HG02970 (cell line): Measurements from ENCODE around the gene DSCAML1.

ENCODE experiments used
- ATAC-seq: cut with Tn5 transposase; IDR thresholded peaks from one replicate; pipeline ENCODE4 v1.9.1; 2021; ENCODE audit warnings: mild to moderate bottlenecking, moderate library complexity, moderate number of reproducible peaks; ENCODE audit not compliant: unreplicated experiment, low FRiP score

The DSCAML1 gene

GRCh38 chr11:117424781-117425180 is 372.2 kb downstream of the DSCAML1 start:
- no peak for ATAC-seq

GRCh38 chr11:117423046-117423575 is 373.9 kb downstream of the DSCAML1 start:
- ATAC-seq, result no peak

DNA sequence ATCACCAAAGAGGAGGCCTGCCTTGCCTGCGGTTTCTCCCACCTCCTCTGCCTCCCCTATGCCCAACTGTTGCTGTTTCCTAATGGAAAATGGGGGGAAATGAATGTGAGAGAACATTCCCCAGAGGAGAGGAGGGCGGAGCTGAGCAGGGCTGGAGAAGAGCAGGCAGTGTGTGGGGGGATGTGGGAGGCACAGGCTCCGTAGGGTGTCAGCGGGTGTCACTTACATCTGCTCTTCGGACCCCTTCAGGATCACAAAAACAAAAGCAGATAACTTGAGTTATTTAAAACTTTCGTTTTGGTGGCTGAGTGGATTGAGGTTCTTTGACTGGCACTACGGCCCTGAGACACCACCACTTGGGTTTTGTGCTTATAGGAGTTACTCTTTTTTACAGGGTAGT is 375.5 kb downstream of the DSCAML1 start:
- ATAC-seq, result no peak

- no peak for ATAC-seq
Observed at GRCh38 chr11:117421041-117421440, 376.0 kb downstream of the DSCAML1 start.

DNA sequence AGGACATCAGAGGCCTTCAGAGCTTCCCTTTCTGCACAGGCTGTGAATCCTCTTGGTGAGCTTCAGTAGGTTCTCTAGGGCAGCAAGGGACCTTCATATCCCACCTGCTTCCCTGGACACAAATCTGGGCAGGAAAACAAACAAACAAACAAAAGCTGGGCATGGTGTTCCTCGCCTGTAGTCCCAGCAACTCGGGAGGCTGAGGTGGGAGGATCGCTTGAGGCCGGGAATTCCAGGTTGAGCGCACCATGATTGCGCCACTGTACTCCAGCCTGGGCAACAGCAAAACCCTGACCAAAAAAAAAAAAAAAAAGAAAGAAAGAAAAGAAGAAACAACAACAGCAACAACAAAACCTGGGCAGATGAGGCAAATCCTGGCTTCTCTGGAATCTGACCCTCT is 376.4 kb downstream of the DSCAML1 start:
- no peak for ATAC-seq

DNA sequence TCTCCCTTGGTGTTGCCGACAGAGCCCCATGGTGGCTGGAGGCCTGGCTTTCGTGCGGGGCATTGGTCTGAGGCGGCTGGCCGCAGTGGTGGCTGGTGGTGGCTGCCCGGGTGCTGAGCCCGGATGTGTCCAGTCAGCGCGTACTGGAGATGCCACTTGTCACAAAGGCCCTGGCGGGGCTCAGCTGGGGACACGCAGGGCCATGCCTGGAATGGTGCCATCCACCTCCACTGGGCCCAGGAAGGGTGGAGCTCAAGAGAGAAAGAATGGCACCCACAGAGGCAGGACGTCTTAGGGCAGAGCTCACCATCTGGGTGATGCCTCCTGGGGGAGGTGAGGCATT is 376.9 kb downstream of the DSCAML1 start:
- ATAC-seq, result no peak

- ATAC-seq, result no peak
Observed at GRCh38 chr11:117419482-117420142, 377.4 kb downstream of the DSCAML1 start.

DNA sequence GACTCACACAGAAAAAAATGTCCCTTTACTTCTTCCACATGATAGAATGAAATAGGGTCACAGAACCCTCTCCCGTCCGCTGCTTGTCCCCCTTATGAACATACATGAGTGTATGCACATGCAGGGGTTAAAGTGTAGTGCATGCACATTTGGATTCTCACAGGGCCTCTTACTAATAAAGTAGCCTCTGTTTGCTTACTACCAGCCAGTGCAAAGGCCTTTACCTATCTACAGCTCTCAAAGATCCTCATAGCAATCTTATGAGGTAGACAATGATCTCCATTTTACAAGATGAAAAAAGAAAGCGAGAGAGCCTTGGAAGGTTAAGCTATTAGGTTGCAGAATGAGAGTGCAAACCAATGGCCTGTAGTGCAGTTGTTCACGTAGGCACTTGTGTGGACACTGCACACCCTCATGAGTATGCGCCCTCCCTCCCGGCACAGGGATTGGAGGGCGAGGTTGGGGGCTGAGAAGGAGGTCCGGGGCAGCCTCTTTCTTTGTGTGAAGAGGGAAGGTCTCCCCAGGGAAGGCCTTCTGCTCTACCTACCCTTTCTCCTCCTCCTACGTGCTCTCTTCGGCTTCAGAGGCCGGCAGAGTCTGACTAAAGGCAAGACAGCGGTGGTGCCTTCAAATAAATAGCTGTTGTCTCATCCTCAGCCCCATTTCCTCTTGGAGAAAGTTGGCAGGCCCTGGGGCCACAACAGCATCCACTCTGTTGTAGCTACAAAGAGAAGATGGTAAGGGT is 378.1 kb downstream of the DSCAML1 start:
- ATAC-seq, result no peak

GRCh38 chr11:117417856-117418255 is 379.2 kb downstream of the DSCAML1 start:
- no peak for ATAC-seq

- no peak for ATAC-seq
Observed at GRCh38 chr11:117417342-117417741, 379.7 kb downstream of the DSCAML1 start.

DNA sequence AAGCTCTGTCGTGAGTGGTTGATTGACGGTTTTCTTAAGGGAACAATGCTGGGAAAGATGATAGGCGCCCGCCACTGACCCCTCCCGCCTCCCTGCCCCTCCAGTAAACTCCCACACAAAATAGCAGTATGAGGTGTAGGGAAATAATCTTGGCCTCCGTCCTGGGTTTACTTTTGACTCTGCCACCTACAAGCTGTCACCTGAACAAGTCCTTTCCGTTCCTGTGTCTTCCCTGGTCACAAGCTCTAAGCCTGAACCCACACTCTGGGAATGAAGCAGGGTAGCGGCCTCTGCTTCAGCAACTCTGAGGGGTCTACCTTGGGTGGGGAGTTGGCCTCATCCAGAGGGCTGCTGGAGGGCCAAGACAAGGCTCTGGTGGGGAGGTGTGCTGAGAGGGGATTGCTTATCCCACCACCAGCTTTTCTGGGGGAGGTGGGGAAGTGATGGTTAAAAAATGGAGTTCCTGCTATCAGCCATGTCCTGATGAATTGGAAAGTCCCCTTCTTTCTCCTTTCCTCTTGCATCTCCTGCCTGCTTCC is 381.6 kb downstream of the DSCAML1 start:
- ATAC-seq, result no peak

DNA sequence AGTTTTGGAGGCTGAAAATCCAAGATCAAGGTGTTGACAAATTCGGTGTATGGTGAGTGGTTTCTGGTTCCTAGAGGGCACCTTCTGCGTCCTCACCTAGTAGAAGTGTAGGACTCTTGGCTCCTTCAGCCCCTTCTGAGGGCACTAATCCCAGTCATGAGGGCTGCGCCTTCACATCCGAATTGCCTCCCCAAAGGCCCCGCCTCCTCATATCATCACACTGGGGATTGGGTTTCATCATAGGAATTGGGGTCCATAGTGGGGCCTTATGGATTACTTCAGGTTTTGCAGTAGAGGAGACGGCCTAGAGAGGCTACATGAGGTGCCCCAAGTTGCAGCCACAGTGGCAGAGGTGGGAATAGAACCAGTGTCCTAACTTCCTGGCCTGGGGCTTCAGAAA is 382.3 kb downstream of the DSCAML1 start:
- no peak for ATAC-seq

GRCh38 chr11:117413616-117414015 is 383.4 kb downstream of the DSCAML1 start:
- no peak for ATAC-seq

GRCh38 chr11:117412653-117413275 is 384.3 kb downstream of the DSCAML1 start:
- ATAC-seq, result no peak

- ATAC-seq, result no peak
Observed at GRCh38 chr11:117412176-117412575, 384.8 kb downstream of the DSCAML1 start.

DNA sequence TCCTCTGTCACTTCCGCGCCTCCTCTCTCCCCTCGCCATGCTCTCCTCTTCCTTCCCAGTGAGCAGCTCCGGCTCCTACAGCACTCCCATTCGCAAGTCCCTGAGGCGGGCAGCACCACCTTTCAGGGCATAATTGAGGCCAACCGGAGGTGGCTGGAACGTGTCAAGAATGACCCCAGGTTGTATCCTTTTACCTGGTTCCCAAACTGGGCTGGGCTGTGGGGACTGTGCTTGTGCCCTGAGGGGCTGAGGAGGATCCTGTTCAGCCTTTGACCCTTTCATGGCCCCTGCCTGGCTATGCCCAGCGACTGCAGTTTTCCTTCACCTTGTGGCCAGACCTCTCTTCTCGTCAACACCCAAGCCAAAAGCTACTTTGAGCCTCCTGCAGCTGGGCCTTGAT is 385.3 kb downstream of the DSCAML1 start:
- no peak for ATAC-seq

- ATAC-seq, result no peak
Observed at GRCh38 chr11:117410861-117411710, 385.9 kb downstream of the DSCAML1 start.

DNA sequence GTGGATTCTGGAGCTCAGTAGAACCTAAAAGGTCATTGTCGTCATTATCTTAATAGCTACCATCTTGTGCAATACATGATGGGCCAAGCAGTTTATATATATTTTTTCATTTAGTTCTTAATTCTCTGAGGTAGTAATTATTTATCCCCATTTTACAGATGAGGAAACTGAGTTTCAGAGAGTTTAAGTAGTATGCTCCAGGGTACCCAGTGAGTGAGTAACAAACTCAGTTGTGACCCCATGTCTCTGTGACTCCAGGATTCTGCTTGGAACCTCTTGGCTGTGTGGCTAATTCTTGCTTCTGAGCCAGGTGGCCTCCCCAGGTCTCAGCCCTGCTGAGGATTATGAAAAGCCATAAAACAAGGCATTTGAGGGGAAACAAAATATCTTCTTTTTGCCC is 386.8 kb downstream of the DSCAML1 start:
- no peak for ATAC-seq

- no peak for ATAC-seq
Observed at GRCh38 chr11:117409511-117409910, 387.5 kb downstream of the DSCAML1 start.

DNA sequence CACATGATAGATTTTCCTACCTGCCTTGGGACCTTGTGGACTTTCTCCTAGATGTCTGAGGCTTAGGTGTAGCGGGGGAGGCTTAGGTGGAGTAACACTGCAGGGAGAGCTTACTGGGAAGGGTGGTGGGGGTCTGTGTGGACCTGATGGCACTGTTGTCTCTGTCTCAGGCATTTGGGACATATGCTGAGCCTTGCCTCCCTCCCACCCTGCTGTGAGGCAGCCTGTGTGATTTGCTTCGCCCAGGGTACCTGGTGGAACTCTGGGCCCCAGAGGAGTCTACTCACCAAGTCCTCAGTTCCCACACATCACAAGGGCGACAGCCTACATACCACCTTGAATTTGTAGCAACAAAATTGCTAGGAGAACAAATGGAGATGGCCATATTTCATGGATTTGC is 388.7 kb downstream of the DSCAML1 start:
- no peak for ATAC-seq
